T-helper 2 cell treated with Interferon-gamma antibody and Interleukin-4, amounts not matched to agents 100 ng/mL and 5 ng/mL, for 36 hours (primary cell): ENCODE measurements around the gene RHBDL1. TPM values are rescaled to one million over a fixed set of nuclear protein-coding genes. Genes with fewer than 3 reads are reported as not detected.

Source experiments
- intact Hi-C: fragments of 100-400 bp; cut with micrococcal nuclease; formaldehyde crosslinking; loops from one replicate; pipeline ENCODE4 v1.15.1; 2023
- total RNA-seq: library from RNA; stranded (reverse); gene quantifications from 2 replicates; pipeline ENCODE4 v1.2.3, GENCODE V29; 2022

The RHBDL1 gene
- total RNA-seq, 1 donor from 2014 or later = 0.91 TPM

- intact Hi-C loops = loop anchor here (1.0 to 5.0 kb wide), 6 partner anchors 24 to 236 kb away; partner anchors contain the start of genes CAPN15, DECR2, JMJD8 and STUB1
These were observed 39.0 kb upstream of the RHBDL1 start, which contains the start of gene METTL26 for GRCh38 chr16:636206-637080. METTL26 (minus strand) TSS chr16:636305; CDS start chr16:636290, 15 bp downstream.

- intact Hi-C loops = loop anchor here (1.0 to 5.0 kb wide), 4 partner anchors 23 to 237 kb away; partner anchors contain the start of genes CAPN15, DECR2 and STUB1
These were observed 38.1 kb upstream of the RHBDL1 start for GRCh38 chr16:637081-638018.

- intact Hi-C loops = loop anchor here (5.0 kb wide), 1 partner anchor 111 kb away; the partner anchor contains the start of gene CAPN15
These were observed 37.4 kb upstream of the RHBDL1 start for GRCh38 chr16:638034-638543.

- intact Hi-C loops = loop anchor here (5.0 kb wide), 1 partner anchor 112 kb away; the partner anchor contains the start of gene CAPN15
These were observed 36.6 kb upstream of the RHBDL1 start for GRCh38 chr16:638836-639235.

- intact Hi-C loops = no loop called here
These were observed 34.9 kb upstream of the RHBDL1 start for GRCh38 chr16:640614-641013.

GRCh38 chr16:641326-642188 is 33.9 kb upstream of the RHBDL1 start, which contains the start of gene MCRIP2:
MCRIP2 (plus strand) TSS chr16:641828; CDS start chr16:641992, 164 bp downstream.
- intact Hi-C loops = no loop called here

GRCh38 chr16:642189-643049 is 33.1 kb upstream of the RHBDL1 start:
- intact Hi-C loops = no loop called here

- intact Hi-C loops = no loop called here
These were observed 32.5 kb upstream of the RHBDL1 start for GRCh38 chr16:643050-643368.

- intact Hi-C loops = no loop called here
These were observed 30.9 kb upstream of the RHBDL1 start for GRCh38 chr16:644556-644955.

GRCh38 chr16:645852-646678 is 29.4 kb upstream of the RHBDL1 start:
- intact Hi-C loops = no loop called here

- intact Hi-C loops = no loop called here
These were observed 28.7 kb upstream of the RHBDL1 start for GRCh38 chr16:646679-647172.

GRCh38 chr16:647173-647902 is 28.1 kb upstream of the RHBDL1 start:
- intact Hi-C loops = no loop called here

- intact Hi-C loops = no loop called here
These were observed 27.2 kb upstream of the RHBDL1 start for GRCh38 chr16:648071-648780.

- intact Hi-C loops = no loop called here
These were observed 26.5 kb upstream of the RHBDL1 start, which contains the start of gene WDR90 for GRCh38 chr16:648781-649589. WDR90 (plus strand) TSS chr16:649365; CDS start chr16:649417, 52 bp downstream.

GRCh38 chr16:649631-650030 is 25.8 kb upstream of the RHBDL1 start:
- intact Hi-C loops = no loop called here

- intact Hi-C loops = no loop called here
These were observed 23.6 kb upstream of the RHBDL1 start for GRCh38 chr16:651844-652243.
